H1 (cell line): Measurements from ENCODE around the gene GNAT1.

Source experiments
- CBX8 ChIP-seq: fragments of 300-800, 300-1000 bp; sonication (generic); IDR thresholded peaks from 2 replicates; pipeline ENCODE4 v1.7.1; 2016; ENCODE audit warnings: low read depth, low read length, borderline replicate concordance
- CEBPB ChIP-seq: IDR thresholded peaks from 2 replicates; pipeline ENCODE4 v1.6.1; 2012; ENCODE audit warnings: low read depth, low read length
- E2F6 ChIP-seq: IDR thresholded peaks from 2 replicates; pipeline ENCODE4 v1.6.1; 2012; ENCODE audit warnings: inconsistent platforms
- EGR1 ChIP-seq: IDR thresholded peaks from 2 replicates; pipeline ENCODE4 v1.6.1; 2011; ENCODE audit warnings: low read depth, low read length, borderline replicate concordance
- GABPA ChIP-seq: IDR thresholded peaks from 2 replicates; pipeline ENCODE4 v1.6.1; 2011; ENCODE audit warnings: mild to moderate bottlenecking, low read length, moderate library complexity, borderline replicate concordance; ENCODE audit not compliant: insufficient read depth
- HDAC2 ChIP-seq, 2 experiments: fragments of 300-600 bp in 1 of 2; sonication (generic) in 1 of 2; IDR thresholded peaks; 2 replicates each; pipeline ENCODE4 v1.6.1; 2011 to 2012; ENCODE audit warnings: low read depth in 2 of 2, low read length in 2 of 2, mild to moderate bottlenecking in 2 of 2, moderate library complexity in 2 of 2, borderline replicate concordance in 1 of 2, inconsistent platforms in 1 of 2
- HDAC6 ChIP-seq: IDR thresholded peaks from one replicate; pipeline ENCODE4 v1.7.1; 2012; ENCODE audit warnings: low read depth, mild to moderate bottlenecking, inconsistent platforms, low read length, moderate library complexity
- POLR2A ChIP-seq, 2 experiments: IDR thresholded peaks; 1 replicate in 1 of 2; 2 replicates in 1 of 2; pipeline ENCODE4 v1.6.1; 2011; ENCODE audit warnings: low read depth in 2 of 2, low read length in 2 of 2, mild to moderate bottlenecking in 2 of 2; ENCODE audit errors: control extremely low read depth in 1 of 2
- POU5F1 ChIP-seq: IDR thresholded peaks from 2 replicates; pipeline ENCODE4 v1.6.1; 2011; ENCODE audit warnings: low read depth, mild to moderate bottlenecking, low read length, moderate library complexity
- RAD21 ChIP-seq, 2 experiments: IDR thresholded peaks in 1 of 2; conservative IDR thresholded peaks in 1 of 2; 2 replicates each; pipeline ENCODE4 v1.6.1; 2011; ENCODE audit warnings: low read depth in 2 of 2, low read length in 2 of 2, improper control_type of control experiment in 1 of 2, inconsistent platforms in 1 of 2, mild to moderate bottlenecking in 1 of 2, moderate library complexity in 1 of 2
- RFX5 ChIP-seq: IDR thresholded peaks from 2 replicates; pipeline ENCODE4 v1.6.1; 2011; ENCODE audit warnings: low read depth, low read length, improper control_type of control experiment, borderline replicate concordance
- TF ChIP-seq, protein P1 (sequence below), 3 experiments: IDR thresholded peaks; 1 replicate in 2 of 3; 2 replicates in 1 of 3; pipeline versions ENCODE4 v1.5.1 to v1.6.1; 2011; ENCODE audit warnings: low read length in 3 of 3, mild to moderate bottlenecking in 3 of 3, inconsistent platforms in 2 of 3, low read depth in 1 of 3, moderate library complexity in 1 of 3; ENCODE audit not compliant: insufficient read depth in 1 of 3; ENCODE audit errors: control extremely low read depth in 1 of 3

DNA sequence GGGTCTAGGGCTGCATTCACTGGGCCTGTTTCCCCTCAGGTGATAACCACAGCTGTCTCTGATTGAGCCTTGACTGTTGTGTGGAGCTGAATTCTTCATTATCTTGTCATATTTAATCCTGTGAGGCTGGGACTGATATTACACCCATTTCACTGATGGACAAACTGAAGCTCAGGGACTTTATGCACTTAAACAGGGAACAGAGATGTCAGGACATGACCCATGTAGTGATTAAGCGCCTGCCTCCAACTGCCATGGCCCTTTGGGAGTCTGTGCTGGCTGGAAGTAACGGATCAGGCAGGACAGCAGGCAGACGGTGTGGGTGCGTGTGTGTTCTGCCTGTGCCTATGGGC is 52.1 kb downstream of the GNAT1 start:
- TF ChIP-seq POLR2A (IDR thresholded peaks at IDR 0.05; ENCODE audit: control extremely low read depth in 1 of 2, low read depth in 2 of 2, low read length in 2 of 2), result no peak
- no peak for TF ChIP-seq CEBPB
- no peak for TF ChIP-seq EGR1
- TF ChIP-seq HDAC6, result no peak
- TF ChIP-seq, protein P1, sequence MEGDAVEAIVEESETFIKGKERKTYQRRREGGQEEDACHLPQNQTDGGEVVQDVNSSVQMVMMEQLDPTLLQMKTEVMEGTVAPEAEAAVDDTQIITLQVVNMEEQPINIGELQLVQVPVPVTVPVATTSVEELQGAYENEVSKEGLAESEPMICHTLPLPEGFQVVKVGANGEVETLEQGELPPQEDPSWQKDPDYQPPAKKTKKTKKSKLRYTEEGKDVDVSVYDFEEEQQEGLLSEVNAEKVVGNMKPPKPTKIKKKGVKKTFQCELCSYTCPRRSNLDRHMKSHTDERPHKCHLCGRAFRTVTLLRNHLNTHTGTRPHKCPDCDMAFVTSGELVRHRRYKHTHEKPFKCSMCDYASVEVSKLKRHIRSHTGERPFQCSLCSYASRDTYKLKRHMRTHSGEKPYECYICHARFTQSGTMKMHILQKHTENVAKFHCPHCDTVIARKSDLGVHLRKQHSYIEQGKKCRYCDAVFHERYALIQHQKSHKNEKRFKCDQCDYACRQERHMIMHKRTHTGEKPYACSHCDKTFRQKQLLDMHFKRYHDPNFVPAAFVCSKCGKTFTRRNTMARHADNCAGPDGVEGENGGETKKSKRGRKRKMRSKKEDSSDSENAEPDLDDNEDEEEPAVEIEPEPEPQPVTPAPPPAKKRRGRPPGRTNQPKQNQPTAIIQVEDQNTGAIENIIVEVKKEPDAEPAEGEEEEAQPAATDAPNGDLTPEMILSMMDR (IDR thresholded peaks at IDR 0.05; ENCODE audit: control extremely low read depth in 1 of 3, insufficient read depth in 1 of 3, low read depth in 1 of 3, low read length in 3 of 3), result no peak
- no peak for TF ChIP-seq RAD21 (IDR thresholded peaks at IDR 0.05 in 1 of 2, conservative IDR thresholded peaks at IDR 0.05 in 1 of 2; ENCODE audit: low read depth in 2 of 2, low read length in 2 of 2)
- no peak for TF ChIP-seq E2F6
- TF ChIP-seq HDAC2 (IDR thresholded peaks at IDR 0.05; ENCODE audit: borderline replicate concordance in 1 of 2, low read depth in 2 of 2, low read length in 2 of 2), result no peak
- no peak for TF ChIP-seq RFX5
- no peak for TF ChIP-seq CBX8
- no peak for TF ChIP-seq POU5F1
- no peak for TF ChIP-seq GABPA
